ENCODE data around the gene BAG3. TPM values are rescaled to one million over a fixed set of nuclear protein-coding genes. Genes with fewer than 3 reads are reported as not detected.

Gene BAG3
- 44.4 and 52.6 TPM in 2 replicates for total RNA-seq

DNA sequence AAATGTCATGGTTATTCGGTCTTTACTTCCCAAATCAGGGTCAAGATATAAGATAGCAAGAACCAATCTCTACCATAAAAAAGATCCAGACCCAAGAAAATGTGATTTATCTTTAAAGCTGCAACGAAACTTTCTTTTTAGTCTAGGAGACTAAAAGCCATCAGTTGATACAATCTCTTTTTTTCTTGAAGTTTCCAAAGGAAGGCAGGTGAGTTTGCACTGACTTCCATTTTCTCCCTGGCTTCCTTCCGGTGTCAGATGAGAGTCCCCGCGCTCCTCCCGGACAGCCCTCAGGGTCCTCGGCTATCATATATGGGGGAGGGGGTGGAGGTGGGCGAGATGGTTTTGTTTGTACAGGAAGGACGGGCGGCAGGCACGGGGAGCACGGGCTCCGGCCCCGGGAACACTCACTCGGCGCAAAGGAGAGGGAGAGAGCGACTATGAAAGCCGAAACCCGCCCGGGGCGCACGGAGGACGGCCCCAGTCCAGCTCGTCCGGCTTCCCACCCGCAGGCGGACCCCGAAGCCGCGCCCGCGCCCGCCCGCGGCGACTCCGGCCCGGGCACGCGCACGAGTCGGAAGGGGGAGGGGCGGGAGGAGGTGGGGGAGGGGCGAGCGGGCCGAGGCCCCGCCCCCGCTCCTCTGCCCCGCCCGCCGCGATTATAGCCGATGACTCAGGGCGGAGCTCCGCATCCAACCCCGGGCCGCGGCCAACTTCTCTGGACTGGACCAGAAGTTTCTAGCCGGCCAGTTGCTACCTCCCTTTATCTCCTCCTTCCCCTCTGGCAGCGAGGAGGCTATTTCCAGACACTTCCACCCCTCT lies at the start of gene BAG3:
TSS of gene BAG3 (plus strand) at position 689 of the 822 bp plus-strand sequence. CDS start 296 bp downstream, outside the sequence.

GRCh38 chr10:119725828-119726675 lies 74.9 kb downstream of the BAG3 start, which contains the start of gene INPP5F:
Gene INPP5F (plus strand): TSS chr10:119726050. CDS start chr10:119726263, 213 bp downstream.

Other genes starting within 250 kb of the BAG3 start
- gene RGS10, start 108.7 kb upstream of the BAG3 start, total RNA-seq, result 39.4 and 69.9 TPM in 2 replicates
- gene TIAL1, start 54.4 kb upstream of the BAG3 start, total RNA-seq, result 25.2 and 41.9 TPM in 2 replicates
- 12.4 and 13.4 TPM in 2 replicates for gene INPP5F, start 74.7 kb downstream of the BAG3 start, total RNA-seq
- 28.9 and 38.2 TPM in 2 replicates for gene MCMBP, start 221.5 kb downstream of the BAG3 start, total RNA-seq
- 14.6 and 14.8 TPM in 2 replicates for gene SEC23IP, start 241.3 kb downstream of the BAG3 start, total RNA-seq